Brain microvascular endothelial cell (primary cell): Measurements from ENCODE around the gene DAB1.
A peak's percentile ranks its signal among the peaks of the same experiment; 100 is the strongest.

Experiments
- DNase-seq: peaks from one replicate; pipeline ENCODE4 v3.0.0-alpha.2; 2020
- H3K27ac ChIP-seq: fragments of 250-450 bp; sonication (Bioruptor Pico); 2 replicates; pipeline ENCODE4 v1.5.1; 2020; ENCODE audit warnings: mild to moderate bottlenecking, moderate library complexity
- H3K27me3 ChIP-seq: fragments of 250-450 bp; sonication (Bioruptor Pico); replicated peaks from 2 replicates; pipeline ENCODE4 v1.5.1; 2020; ENCODE audit warnings: mild to moderate bottlenecking
- H3K36me3 ChIP-seq: fragments of 250-450 bp; sonication (Bioruptor Pico); replicated peaks from 2 replicates; pipeline ENCODE4 v1.5.1; 2020; ENCODE audit warnings: mild to moderate bottlenecking
- H3K4me3 ChIP-seq: 2 replicates; pipeline ENCODE4 v1.5.1; 2011; ENCODE audit warnings: low read depth, mild to moderate bottlenecking, control low read depth, low read length, moderate library complexity
- in situ Hi-C: cut with HindIII; loops from 2 replicates; pipeline ENCODE4 v1.10.0; 2017; ENCODE audit warnings: low sequenced_read_pairs, low pct_ligation_motif_present
- TF ChIP-seq, protein P1 (sequence below): IDR thresholded peaks from 2 replicates; pipeline ENCODE4 v1.5.1; 2011; ENCODE audit warnings: low read depth, mild to moderate bottlenecking, moderate library complexity, low read length, control low read depth, inconsistent platforms; ENCODE audit errors: missing control alignments

DAB1 gene

DNA sequence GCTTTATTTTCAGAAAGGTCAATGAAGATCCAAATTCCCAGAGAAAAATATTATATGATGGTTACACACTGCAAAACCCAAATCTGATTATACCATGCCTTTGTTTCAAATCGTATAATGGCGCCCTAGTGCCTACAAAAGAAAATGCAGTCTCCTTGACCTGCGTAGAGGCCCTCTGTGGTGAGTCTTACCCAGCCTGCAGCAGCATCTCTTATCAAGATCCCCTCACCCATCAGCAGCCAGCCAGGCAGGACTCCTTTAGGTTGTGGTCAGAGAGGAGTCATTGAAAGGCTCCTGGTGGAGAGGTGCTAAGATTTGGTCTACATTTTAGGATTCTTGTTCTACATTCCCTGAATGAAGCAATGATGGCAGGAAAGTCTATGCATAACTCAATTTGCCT is 23.7 kb upstream of the DAB1 start:
- TF ChIP-seq, protein P1, sequence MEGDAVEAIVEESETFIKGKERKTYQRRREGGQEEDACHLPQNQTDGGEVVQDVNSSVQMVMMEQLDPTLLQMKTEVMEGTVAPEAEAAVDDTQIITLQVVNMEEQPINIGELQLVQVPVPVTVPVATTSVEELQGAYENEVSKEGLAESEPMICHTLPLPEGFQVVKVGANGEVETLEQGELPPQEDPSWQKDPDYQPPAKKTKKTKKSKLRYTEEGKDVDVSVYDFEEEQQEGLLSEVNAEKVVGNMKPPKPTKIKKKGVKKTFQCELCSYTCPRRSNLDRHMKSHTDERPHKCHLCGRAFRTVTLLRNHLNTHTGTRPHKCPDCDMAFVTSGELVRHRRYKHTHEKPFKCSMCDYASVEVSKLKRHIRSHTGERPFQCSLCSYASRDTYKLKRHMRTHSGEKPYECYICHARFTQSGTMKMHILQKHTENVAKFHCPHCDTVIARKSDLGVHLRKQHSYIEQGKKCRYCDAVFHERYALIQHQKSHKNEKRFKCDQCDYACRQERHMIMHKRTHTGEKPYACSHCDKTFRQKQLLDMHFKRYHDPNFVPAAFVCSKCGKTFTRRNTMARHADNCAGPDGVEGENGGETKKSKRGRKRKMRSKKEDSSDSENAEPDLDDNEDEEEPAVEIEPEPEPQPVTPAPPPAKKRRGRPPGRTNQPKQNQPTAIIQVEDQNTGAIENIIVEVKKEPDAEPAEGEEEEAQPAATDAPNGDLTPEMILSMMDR, result no peak
- Histone ChIP-seq H3K4me3 (no peak overlapping the region), H3K27me3 (no peaks in the 10 kb centered on the region), H3K27ac (no peak overlapping the region), H3K36me3 (no peaks in the 10 kb centered on the region)
- in situ Hi-C loops, result no loop called here
- DNase-seq, result no peak

DNA sequence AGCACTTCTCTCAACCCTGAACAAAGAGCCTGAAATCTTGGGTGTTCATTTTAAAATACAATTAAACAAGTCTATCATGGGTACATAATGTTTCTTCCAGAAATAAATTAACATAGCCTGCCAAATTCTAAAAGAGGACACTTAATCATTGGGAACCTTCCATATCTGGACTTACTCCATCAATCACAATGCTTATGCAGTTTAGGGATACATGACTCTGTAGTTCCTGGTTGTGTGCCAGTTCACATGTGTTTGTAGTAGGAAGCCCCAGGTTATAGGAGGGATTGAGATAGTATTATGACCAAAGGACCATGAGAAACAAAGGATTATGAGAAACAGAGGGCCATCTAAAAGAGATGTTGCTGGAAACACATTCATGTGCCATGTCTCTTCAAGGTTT is 19.1 kb upstream of the DAB1 start:
- in situ Hi-C loops, result no loop called here
- TF ChIP-seq, protein P1, result no peak
- Histone ChIP-seq H3K27me3 (no peaks in the 10 kb centered on the region), H3K27ac (no peak overlapping the region), H3K36me3 (no peaks in the 10 kb centered on the region), H3K4me3 (no peak overlapping the region)
- DNase-seq, result no peak

DNA sequence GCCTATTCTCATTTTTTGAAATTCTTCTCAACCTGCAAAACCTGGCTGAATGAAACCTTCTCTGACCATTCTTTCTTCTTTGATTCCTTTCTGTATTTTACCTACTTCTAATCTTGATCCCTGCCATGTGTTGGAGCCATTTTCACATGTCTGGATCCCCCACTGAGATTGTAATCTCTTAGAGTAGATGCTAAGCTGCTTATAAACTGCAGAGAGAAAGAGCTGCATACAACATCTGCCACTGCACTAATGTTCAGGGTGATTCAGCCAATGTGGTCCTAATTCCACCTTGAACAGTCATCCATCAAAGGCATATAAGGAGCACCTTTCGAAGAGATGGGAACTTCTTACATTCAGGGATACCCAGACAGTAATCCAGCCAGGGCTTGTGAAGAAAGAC is 16.2 kb upstream of the DAB1 start:
- Histone ChIP-seq H3K4me3 (no peak overlapping the region), H3K27me3 (no peaks in the 10 kb centered on the region), H3K36me3 (no peaks in the 10 kb centered on the region), H3K27ac (no peak overlapping the region)
- TF ChIP-seq, protein P1, result no peak
- DNase-seq, result no peak
- in situ Hi-C loops, result no loop called here

DNA sequence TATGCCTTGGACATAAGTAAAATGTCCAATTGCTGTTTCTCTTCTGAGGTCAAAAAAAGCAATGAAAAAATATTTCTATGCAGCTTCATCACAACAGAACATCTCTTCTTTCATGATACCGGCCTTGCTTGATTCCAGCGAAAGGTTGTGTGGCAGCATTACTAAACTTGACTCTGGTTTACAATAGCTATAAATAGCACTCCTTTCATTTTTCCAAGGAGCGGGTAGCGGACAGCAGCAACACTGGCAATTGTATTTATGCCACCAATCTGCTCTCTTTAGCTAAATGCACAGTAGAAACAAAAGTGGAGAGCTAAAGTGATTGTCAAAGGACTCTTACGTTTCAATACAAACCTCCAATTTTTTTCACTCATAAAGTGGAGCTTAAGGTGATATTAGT is 7.5 kb upstream of the DAB1 start:
- no peak for DNase-seq
- no peaks in the 10 kb centered on the region for H3K27me3 ChIP-seq
- TF ChIP-seq, protein P1, result no peak
- no peak overlapping the region for H3K4me3 ChIP-seq
- H3K36me3 ChIP-seq, result no peaks in the 10 kb centered on the region
- no peak overlapping the region for H3K27ac ChIP-seq
- in situ Hi-C loops, result no loop called here

DNA sequence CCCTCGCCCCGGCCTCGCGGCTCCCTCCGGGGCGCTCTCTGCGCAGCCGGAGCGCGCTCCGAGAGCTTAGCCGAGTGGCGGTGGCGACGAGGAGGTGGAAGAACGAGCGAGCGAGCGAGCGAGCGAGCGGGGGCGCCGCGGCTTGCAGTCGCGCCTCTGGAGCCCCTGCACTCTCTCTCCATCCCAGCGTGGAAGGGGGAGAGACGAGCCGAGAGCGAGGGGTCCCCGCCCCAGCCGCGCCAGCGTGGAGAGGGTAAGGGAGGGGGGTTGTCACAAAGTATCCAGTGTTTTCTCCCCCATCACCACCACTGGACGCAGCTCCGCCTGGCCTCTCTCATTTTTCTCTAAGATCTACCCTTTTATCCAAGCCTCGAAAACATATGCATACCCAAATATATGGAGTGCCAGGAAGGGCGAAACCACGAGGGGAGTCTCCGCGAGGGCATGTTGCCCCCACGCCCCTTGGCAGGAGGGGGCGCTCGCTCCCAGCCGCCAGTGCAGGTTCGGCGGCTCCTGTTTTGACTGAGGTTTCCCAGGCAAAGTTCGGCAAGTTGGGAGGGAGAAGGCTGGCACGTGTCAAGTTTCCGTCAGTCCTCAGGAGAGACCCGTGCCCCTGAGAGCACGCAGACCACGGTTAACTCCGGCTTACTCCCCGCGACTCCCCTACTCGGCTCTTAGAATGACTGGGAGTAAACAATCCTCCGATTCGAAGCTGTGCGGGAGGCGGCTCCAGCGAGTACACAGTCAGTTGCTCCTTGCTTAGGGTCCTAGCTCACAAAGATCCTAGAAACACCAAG is 569 bp upstream of the DAB1 start:
- TF ChIP-seq, protein P1, result peak; percentile 79
- in situ Hi-C loops, result no loop called here
- peak overlapping the region; percentile 44 for H3K4me3 ChIP-seq
- H3K27me3 ChIP-seq, result peaks cover 48% of the 10 kb centered on the region
- H3K27ac ChIP-seq, result no peak overlapping the region
- no peaks in the 10 kb centered on the region for H3K36me3 ChIP-seq
- DNase-seq, result peak; percentile 15
